Glomerular endothelial cell (primary cell): Measurements from ENCODE around the gene GDF7. TPM values are rescaled to one million over a fixed set of nuclear protein-coding genes. Genes with fewer than 3 reads are reported as not detected.

Experiments
- DNase-seq: peaks from one replicate; pipeline ENCODE4 v3.0.0-alpha.2; 2011; ENCODE audit warnings: low read depth, low spot score; ENCODE audit errors: extremely low read depth
- total RNA-seq: library from RNA; depleted of rRNA; stranded (reverse); fragments of >200 nt; gene quantifications from 2 replicates; pipeline ENCODE4 v1.2.3, GENCODE V29; 2015

Gene GDF7
- total RNA-seq, 1 donor from 2014 or later = 9.5 TPM

GRCh38 chr2:20728114-20728758, 61.3 kb downstream of the GDF7 start:
- peak; percentile 56 for DNase-seq

Other genes with a start within 250 kb of the GDF7 start
- gene RHOB, start 220.1 kb upstream of the GDF7 start, total RNA-seq = 360 and 1,321 TPM in 2 replicates
- gene HS1BP3, start 16.0 kb upstream of the GDF7 start, total RNA-seq = 48.5 and 52.3 TPM in 2 replicates
- 11.7 and 21.7 TPM in 2 replicates for gene LDAH, start 156.0 kb downstream of the GDF7 start, total RNA-seq